GM21423 (cell line): ENCODE results near the gene GABRB2.
"Not testable (repeated sequence)": the region's sequence is repeated elsewhere in the genome, so short reads cannot be mapped to it uniquely, and the experiment has no call there.

Source experiments
- ATAC-seq: cut with Tn5 transposase; IDR thresholded peaks from one replicate; pipeline ENCODE4 v1.9.1; 2021; ENCODE audit warnings: mild to moderate bottlenecking, moderate library complexity; ENCODE audit not compliant: unreplicated experiment

The GABRB2 gene

DNA sequence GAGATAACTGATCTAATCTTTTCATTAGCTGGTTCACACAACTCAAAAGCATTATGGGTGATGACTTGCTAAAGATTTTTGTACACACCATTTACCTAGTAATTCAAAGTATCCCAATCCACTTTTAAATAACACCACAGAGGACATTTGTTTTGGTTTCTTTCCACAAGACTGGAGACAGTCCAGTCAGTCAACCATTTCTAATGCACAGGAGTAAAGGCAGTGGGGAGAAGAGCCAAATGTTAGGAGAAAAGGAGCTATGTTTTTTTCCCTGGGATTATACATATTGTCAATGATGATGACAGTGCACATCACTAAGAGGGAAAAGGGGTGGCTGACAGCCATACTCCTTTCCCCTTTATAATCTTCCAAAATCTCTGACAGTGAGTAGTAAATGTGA, 240.9 kb downstream of the GABRB2 start:
- no peak for ATAC-seq

GRCh38 chr5:161302559-161302958, 244.0 kb downstream of the GABRB2 start:
- no peak for ATAC-seq

DNA sequence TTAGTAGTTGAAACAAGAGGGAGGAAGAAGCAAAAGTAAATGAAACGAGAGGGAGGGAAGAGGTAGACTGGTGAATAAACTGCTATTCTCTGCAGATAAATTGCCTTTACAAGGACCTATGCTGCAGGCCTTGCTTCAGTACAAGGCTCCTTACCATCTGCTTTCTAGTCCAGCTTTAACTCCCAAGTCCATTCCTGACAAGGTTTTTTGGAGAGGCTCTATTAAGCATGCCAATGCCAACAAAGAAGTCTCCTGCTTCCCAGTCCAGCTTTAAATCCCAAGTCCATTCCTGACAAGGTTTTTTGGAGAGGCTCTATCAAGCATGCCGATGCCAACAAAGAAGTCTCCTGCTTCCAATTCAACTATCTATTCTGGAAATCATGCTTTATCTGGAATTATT, 244.9 kb downstream of the GABRB2 start:
- no peak for ATAC-seq

DNA sequence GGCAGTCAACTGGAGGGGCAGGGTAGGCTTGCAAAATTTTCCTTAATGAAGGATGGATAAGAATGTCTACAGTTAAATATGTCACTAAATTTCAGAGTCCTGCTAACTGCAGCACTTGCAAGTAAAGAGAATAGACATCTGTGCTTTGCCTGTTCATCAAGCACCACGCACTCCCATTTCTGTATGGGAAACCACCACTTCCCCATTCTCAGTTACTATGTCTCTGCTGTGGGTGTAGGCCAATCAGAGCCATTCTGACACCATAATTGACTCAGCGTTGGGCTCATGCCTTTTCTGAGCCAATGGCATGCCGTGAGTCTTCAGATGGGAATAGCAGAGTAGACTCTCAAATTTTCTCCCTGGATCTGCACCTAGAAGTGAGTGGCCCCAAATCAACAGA, 247.5 kb downstream of the GABRB2 start:
- peak; percentile 74 for ATAC-seq

DNA sequence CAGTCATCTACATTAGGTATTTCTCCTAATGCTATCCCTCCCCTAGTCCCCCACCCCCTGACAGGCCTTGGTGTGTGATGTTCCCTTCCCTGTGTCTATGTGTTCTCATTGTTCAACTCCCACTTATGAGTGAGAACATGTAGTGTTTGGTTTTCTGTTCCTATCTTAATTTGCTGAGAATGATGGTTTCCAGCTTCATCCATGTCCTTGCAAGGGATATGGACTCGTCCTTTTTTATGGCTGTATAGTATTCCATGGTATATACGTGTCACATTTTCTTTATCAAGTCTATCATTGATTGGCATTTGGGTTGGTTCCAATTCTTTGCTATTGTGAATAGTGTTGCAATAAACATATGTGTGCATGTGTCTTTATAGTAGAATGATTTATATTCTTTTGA, 249.1 kb downstream of the GABRB2 start:
- not testable (repeated sequence) for ATAC-seq

GRCh38 chr5:161295721-161296250, 250.7 kb downstream of the GABRB2 start:
- ATAC-seq, result no peak

DNA sequence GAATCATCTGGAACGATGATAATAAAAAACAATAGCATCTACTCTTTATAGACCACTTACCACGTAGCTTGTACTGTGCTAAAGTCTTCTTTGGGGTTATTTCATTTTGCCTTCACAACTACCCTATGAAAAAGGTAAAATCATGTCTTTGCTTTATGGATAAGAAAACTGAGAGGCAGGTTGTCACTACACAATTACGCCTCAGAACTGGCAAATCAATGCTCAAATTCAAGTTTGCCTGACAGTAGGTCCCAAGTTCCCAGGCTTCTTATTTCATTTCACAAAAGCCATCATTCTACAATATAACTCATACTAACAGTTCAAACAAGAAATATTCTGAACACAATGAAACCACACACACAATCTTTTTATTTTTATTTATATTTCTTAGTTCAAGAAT, 258.5 kb downstream of the GABRB2 start:
- ATAC-seq, result no peak

GRCh38 chr5:161287436-161287835, 259.1 kb downstream of the GABRB2 start:
- ATAC-seq, result no peak

DNA sequence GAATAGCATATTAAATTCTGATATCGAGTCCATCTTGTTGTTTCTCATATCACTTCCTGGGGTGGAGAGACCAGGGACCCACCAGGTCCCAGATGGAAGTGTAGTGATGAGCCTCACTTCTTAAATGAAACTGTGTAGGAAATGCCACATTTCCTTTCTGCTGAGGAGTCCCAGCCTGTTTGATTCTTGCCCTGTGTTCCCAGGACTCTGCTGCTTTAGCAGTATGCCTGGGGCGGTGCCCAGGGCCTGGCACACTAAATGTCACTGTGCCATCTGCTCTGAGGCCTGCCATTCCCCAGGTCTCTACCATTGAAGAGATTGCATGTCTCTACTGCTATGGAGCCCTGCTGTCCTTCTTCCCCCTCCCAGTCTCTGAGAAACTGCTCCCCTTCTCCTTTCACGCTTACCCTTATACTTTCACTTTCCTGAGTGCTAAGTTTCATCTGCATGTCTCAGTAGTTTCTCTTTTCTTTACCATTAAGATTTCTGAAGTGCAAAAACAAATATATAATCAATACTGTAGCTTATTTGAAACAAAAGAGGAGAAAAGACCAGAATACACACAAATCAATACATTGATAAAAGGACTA, 260.4 kb downstream of the GABRB2 start:
- ATAC-seq, result peak; percentile 96

GRCh38 chr5:161284445-161284844, 262.1 kb downstream of the GABRB2 start:
- no peak for ATAC-seq

DNA sequence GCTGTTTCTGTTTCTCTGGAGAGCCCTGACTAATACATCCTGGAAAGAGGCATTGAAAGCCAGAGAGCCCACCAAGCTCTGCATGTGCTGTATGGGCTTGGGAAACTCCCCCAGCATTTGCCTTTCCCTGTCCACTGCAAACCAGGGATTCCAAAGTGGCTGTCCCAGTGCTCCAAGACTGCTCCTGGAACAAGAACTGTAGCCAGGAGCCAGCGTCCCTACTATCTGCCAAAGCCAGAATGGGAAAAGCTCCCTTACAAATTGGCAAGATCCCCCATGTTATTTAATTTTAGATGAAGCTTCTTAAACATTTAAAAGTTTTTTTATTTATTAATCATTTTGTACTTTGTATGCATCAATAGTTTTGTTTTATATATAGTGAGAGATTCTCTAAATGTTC, 263.2 kb downstream of the GABRB2 start:
- ATAC-seq, result no peak

DNA sequence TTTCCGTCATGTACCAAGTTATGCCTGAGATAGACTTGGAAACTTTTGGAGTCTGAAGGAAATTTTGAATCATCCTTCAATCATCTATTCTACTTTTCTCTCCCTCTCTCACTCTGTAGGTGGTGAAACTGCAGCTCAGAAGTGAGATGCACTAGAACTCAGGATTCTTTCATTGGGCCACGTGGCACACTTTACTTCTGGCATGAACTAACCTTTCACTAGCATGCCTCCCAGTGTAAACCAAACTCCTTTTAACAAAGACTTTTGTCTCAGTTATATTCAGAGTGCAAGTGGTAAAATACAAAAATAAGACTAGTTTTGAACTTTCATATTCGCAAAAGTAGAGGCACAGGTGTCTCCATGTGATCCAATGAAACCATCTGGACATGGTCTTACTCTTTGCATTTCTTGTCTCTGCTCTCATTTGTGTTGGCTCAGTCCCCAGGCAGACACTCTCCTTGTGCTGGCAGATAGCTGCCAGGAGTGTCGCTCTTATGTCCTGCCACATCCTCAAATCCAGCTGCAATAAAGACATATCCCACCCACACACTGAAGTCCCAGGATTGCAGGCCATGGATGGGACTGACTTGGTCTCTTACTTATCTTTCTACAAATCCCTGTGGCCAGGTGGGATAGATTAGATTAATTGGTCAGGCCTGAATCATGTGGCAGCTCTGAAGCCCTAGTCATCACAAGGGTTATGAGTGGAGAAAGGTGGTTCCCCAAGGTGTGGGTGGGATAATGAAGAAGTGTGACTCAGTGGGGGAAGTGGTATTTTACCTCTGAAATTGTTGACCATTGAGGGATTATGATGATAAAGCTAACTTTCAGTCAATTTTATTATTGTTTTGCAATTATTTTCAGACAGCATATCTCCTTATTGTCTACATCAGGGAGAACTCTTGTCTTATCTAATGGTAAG, 267.5 kb downstream of the GABRB2 start:
- ATAC-seq, result no peak

GRCh38 chr5:161277011-161277410, 269.5 kb downstream of the GABRB2 start:
- ATAC-seq, result no peak

- ATAC-seq, result no peak
These were observed 271.6 kb downstream of the GABRB2 start for GRCh38 chr5:161274951-161275350.

GRCh38 chr5:161273410-161273809, 273.1 kb downstream of the GABRB2 start:
- no peak for ATAC-seq

DNA sequence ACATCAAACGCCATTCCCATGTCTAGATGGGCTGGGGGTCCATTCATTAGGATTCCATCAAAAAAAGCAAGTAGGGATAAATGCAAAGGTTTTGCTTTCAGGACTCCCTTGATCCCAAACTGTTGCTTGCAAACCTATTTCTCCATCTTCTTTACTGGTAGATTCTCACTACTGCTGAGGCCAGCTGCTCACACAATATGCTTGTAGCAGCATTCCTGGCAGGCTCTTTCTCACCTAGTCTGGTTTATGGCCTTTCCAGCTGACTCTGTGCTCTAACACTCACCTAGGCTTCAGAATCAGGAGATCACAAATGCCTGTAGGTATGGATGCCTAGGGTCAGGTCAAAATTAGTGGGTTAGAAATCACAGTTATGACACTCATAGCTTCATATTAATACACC, 274.7 kb downstream of the GABRB2 start:
- no peak for ATAC-seq

GRCh38 chr5:161269125-161269524, 277.4 kb downstream of the GABRB2 start:
- ATAC-seq, result no peak

- ATAC-seq, result no peak
These were observed 279.6 kb downstream of the GABRB2 start for GRCh38 chr5:161266954-161267353.

- no peak for ATAC-seq
These were observed 281.5 kb downstream of the GABRB2 start for GRCh38 chr5:161265006-161265405.

DNA sequence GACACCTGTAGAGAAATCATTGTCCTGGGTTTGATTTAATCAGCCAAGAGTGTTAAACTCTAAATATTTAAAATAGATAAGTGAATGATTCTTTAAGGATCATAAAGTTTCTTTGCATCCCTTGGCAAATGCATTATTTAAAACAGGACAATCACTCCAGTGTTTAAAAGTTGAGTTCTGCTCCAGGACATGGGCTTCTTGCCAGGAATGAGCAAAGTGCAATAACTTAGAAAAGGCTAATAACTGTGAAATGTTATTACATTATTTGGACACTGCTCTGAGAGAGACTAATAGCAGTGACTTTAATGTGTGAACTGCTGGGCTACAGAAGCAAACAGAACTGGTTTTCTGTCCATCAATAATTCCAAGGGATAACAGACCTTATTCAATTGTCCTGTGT, 283.3 kb downstream of the GABRB2 start:
- ATAC-seq, result no peak

DNA sequence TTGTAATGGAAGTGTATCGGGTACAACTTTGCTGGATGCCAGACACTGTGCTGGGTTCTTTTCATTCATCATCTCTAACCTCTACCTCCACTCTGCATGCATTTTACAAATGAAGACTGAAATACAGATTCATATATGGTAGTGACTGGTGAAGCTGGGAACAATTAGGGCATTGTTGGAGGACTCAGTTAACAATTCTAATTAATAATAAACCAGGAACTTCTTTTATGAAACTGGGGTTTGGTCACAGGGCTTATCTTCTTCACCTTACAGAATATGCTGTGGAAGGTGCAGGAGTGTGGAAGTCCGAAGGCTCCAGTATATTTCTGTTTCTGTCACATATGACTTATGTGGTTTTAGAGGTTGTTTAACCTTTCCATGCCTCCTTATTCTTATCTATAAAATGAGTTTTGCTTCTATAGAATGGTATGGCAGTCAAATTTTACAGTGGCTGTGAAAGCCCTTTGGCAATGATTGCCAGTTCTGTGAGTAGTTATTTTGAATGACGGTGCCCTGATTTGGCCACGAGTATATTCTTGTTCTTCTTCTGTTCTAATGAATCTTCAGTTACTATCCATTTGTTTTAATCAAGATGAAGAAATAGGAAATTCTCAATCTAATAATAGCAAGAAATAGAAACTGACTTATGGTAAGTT, 284.7 kb downstream of the GABRB2 start:
- peak; percentile 52 for ATAC-seq

- ATAC-seq, result no peak
These were observed 288.1 kb downstream of the GABRB2 start for GRCh38 chr5:161258438-161258837.
